GM12892 (cell line): Measurements from ENCODE around the gene GALNT11.

Experiments used
- POLR2A ChIP-seq: IDR thresholded peaks from 2 replicates; pipeline ENCODE4 v1.6.1; 2011; ENCODE audit warnings: low read depth, low read length, control low read depth
- POLR2AphosphoS5 ChIP-seq: IDR thresholded peaks from 2 replicates; pipeline ENCODE4 v1.6.1; 2011; ENCODE audit warnings: low read depth, low read length, control low read depth
- TAF1 ChIP-seq: IDR thresholded peaks from 2 replicates; pipeline ENCODE4 v1.6.1; 2011; ENCODE audit warnings: low read depth, mild to moderate bottlenecking, control low read depth, low read length, borderline replicate concordance

GRCh38 chr7:152056621-152057274, 31.3 kb downstream of the GALNT11 start:
- TF ChIP-seq POLR2AphosphoS5 (no peak), POLR2A (no peak), TAF1 (no peak)
